ENCODE results near the gene EPM2A. TPM values are rescaled to one million over a fixed set of nuclear protein-coding genes. Genes with fewer than 3 reads are reported as not detected.
"Not testable (repeated sequence)": the region's sequence is repeated elsewhere in the genome, so short reads cannot be mapped to it uniquely, and the experiment has no call there.

EPM2A gene
- polyA plus RNA-seq, 1 experiment = 4.3 TPM

GRCh38 chr6:145752638-145753037 is 17.3 kb upstream of the EPM2A start:
- Histone ChIP-seq H3K27me3 (ENCODE audit: control insufficient read depth, insufficient read depth, low read length) (no peaks in the 10 kb centered on the region), H3K9me3 (ENCODE audit: control insufficient read depth, insufficient read depth, low read length) (no peaks in the 10 kb centered on the region), H3K4me3 (ENCODE audit: low read depth, low read length) (no peak overlapping the region), H3K27ac (ENCODE audit: low read depth, low read length) (no peak overlapping the region)
- no peak for TF ChIP-seq CTCF (IDR thresholded peaks at IDR 0.05; ENCODE audit: low read depth, low read length)
- no peak for DNase-seq (ENCODE audit: low read depth, low spot score)
- CTCF ChIA-PET = interaction anchor here (0.9 kb wide), 1 partner anchor 135 kb away, joined by 5 read pairs; no protein-coding TSS in a partner anchor
- POLR2A ChIA-PET = no interaction called here

DNA sequence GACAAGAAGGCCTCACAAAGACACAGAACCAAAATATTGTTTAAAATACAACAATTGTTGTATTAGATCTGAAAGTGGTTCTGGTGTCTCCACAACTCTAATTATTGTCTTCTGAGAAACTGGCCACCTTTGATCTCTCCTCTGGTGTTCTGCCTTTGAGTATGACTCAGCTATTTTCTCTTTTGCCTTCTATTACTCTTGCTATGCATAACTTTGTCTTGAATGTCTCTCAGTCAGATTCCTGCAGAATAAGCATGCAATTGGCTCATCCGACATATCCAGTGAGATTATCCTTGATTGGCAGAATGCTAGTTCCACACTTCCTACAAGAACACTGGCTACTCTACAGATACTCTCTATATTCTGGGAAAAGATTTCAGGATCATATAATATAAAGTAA is 14.3 kb upstream of the EPM2A start:
- no peak for DNase-seq (ENCODE audit: low read depth, low spot score)
- H3K9me3 ChIP-seq (ENCODE audit: control insufficient read depth, insufficient read depth, low read length) = no peaks in the 10 kb centered on the region
- H3K27me3 ChIP-seq (ENCODE audit: control insufficient read depth, insufficient read depth, low read length) = no peaks in the 10 kb centered on the region
- H3K4me3 ChIP-seq (ENCODE audit: low read depth, low read length) = no peak overlapping the region
- POLR2A ChIA-PET = interaction anchor here (0.6 kb wide), 1 partner anchor 14 kb away, joined by 3 read pairs; the partner anchor contains the start of gene EPM2A
- no peak overlapping the region for H3K27ac ChIP-seq (ENCODE audit: low read depth, low read length)
- TF ChIP-seq CTCF (IDR thresholded peaks at IDR 0.05; ENCODE audit: low read depth, low read length) = no peak
- CTCF ChIA-PET = no interaction called here

- Histone ChIP-seq H3K4me3 (ENCODE audit: low read depth, low read length) (no peak overlapping the region), H3K27me3 (ENCODE audit: control insufficient read depth, insufficient read depth, low read length) (no peaks in the 10 kb centered on the region), H3K9me3 (ENCODE audit: control insufficient read depth, insufficient read depth, low read length) (no peaks in the 10 kb centered on the region), H3K27ac (ENCODE audit: low read depth, low read length) (no peak overlapping the region)
- TF ChIP-seq CTCF (IDR thresholded peaks at IDR 0.05; ENCODE audit: low read depth, low read length) = no peak
- ChIA-PET CTCF (no interaction called here), POLR2A (no interaction called here)
- DNase-seq (ENCODE audit: low read depth, low spot score) = no peak
Observed at GRCh38 chr6:145745861-145746260, 10.5 kb upstream of the EPM2A start.

GRCh38 chr6:145744619-145745018 is 9.3 kb upstream of the EPM2A start:
- H3K27ac ChIP-seq (ENCODE audit: low read depth, low read length) = no peak overlapping the region
- H3K4me3 ChIP-seq (ENCODE audit: low read depth, low read length) = no peak overlapping the region
- no peaks in the 10 kb centered on the region for H3K27me3 ChIP-seq (ENCODE audit: control insufficient read depth, insufficient read depth, low read length)
- no peak for DNase-seq (ENCODE audit: low read depth, low spot score)
- POLR2A ChIA-PET = no interaction called here
- TF ChIP-seq CTCF (IDR thresholded peaks at IDR 0.05; ENCODE audit: low read depth, low read length) = no peak
- CTCF ChIA-PET = no interaction called here
- no peaks in the 10 kb centered on the region for H3K9me3 ChIP-seq (ENCODE audit: control insufficient read depth, insufficient read depth, low read length)

DNA sequence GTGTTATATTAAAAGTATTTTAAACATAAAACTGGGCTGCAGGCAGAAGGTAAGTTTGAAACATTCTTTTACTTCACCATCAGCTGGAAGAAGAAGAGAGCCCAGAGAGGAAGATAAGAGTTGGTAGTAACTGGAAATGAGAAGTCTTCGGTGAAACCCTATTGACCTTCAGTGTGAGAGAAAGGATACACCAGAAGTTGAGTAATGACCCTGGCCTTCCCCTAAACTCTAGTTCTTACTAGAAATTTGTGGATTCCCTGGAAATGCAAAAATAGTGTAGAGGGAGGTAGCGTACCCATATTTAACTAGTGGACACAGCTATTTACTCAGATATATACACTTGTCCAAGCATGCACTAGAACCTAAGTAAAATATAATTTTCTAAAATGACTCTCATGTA is 8.0 kb upstream of the EPM2A start:
- ChIA-PET CTCF (no interaction called here), POLR2A (no interaction called here)
- TF ChIP-seq CTCF (IDR thresholded peaks at IDR 0.05; ENCODE audit: low read depth, low read length) = no peak
- Histone ChIP-seq H3K27me3 (ENCODE audit: control insufficient read depth, insufficient read depth, low read length) (no peaks in the 10 kb centered on the region), H3K27ac (ENCODE audit: low read depth, low read length) (no peak overlapping the region), H3K4me3 (ENCODE audit: low read depth, low read length) (no peak overlapping the region), H3K9me3 (ENCODE audit: control insufficient read depth, insufficient read depth, low read length) (no peaks in the 10 kb centered on the region)
- no peak for DNase-seq (ENCODE audit: low read depth, low spot score)

DNA sequence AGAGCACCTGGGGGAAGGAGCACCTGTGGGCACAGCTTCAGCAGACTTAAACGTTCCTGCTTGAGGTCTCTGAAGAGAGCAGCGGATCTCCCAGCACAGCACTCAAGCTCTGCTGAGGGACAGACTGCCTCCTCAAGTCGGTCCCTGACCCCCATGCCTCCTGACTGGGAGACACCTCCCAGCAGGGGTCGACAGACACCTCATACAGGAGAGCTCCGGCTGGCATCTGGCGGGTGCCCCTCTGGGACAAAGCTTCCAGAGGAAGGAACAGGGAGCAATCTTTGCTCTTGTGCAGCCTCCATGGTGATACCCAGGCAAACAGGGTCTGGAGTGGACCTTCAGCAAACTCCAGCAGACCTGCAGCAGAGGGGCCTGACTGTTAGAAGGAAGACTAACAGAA is 7.2 kb upstream of the EPM2A start:
- DNase-seq (ENCODE audit: low read depth, low spot score); H3K27me3 ChIP-seq (ENCODE audit: control insufficient read depth, insufficient read depth, low read length); CTCF ChIA-PET; H3K27ac ChIP-seq (ENCODE audit: low read depth, low read length); H3K9me3 ChIP-seq (ENCODE audit: control insufficient read depth, insufficient read depth, low read length); POLR2A ChIA-PET; H3K4me3 ChIP-seq (ENCODE audit: low read depth, low read length): not testable (repeated sequence)

DNA sequence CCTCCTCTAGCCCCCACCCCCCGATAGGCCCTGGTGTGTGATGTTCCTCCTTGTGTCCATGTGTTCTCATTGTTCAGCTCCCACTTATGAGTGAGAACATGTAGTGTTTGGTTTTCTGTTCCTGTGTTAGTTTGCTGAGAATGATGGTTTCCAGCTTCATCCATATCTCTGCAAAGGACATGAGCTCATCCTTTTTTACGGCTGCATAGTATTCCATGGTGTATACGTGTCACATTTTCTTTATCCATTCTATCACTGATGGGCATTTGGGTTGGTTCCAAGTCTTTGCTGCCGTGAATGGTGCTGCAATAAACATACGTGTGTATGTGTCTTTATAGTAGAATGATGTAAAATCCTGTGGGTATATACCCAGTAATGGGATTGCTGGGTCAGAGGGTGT is 4.4 kb upstream of the EPM2A start:
- H3K27me3 ChIP-seq (ENCODE audit: control insufficient read depth, insufficient read depth, low read length); H3K4me3 ChIP-seq (ENCODE audit: low read depth, low read length); H3K27ac ChIP-seq (ENCODE audit: low read depth, low read length); DNase-seq (ENCODE audit: low read depth, low spot score); POLR2A ChIA-PET; H3K9me3 ChIP-seq (ENCODE audit: control insufficient read depth, insufficient read depth, low read length): not testable (repeated sequence)
- CTCF ChIA-PET = interaction anchor here (0.6 kb wide), 1 partner anchor 805 kb away, joined by 7 read pairs; no protein-coding TSS in a partner anchor
